GDM1 (cell line): Measurements from ENCODE around the gene WSCD1.

Experiments
- DNase-seq: peaks from one replicate; lab custom pipeline; 2025; lab: John Stamatoyannopoulos, UW

Gene WSCD1

GRCh38 chr17:6069539-6070429 is at the start of gene WSCD1:
Gene WSCD1 (plus strand): TSS chr17:6070379. CDS start chr17:6080659, 10,280 bp downstream.
- DNase-seq, result no peak

GRCh38 chr17:6021011-6021400 is 49.2 kb upstream of the WSCD1 start:
- no peak for DNase-seq

GRCh38 chr17:6021627-6022026 is 48.6 kb upstream of the WSCD1 start:
- no peak for DNase-seq

DNA sequence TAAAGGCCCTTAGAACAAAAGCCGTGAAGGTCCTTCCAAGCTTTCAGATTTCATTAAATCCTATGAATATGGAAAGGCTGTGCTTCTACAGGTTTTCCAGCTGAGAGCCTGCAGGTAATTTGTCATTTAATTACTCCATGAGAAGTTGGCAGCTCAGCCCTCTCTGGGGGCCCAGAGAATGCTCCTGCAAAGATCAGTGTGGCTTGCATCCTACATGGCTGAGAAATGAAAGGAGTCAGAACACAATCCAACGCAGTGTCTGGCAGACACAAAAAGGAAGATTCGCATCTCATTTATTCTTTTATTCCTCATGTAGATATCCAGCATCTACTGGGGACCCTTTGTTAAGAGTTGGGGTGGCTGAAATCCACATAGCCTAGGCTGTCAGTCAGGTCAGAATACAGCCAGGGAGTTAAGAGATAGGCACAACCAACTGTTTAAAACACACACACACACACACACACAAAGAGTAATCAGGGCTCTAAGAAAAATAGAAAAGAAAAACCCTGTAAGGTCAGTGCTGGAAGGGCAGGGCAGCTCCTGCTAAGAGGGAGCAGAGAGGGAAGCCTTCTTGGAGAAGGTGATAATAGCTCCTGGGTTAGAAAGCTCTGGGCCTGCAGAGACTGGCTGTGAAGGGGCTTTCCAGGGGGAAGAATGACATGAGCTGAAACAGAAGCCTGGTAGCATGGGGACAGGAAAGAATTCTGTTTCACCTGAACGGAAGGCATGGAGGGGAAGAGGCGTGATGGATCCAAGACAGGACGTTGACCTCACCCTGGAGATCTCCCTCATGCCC is 46.9 kb upstream of the WSCD1 start:
- no peak for DNase-seq

DNA sequence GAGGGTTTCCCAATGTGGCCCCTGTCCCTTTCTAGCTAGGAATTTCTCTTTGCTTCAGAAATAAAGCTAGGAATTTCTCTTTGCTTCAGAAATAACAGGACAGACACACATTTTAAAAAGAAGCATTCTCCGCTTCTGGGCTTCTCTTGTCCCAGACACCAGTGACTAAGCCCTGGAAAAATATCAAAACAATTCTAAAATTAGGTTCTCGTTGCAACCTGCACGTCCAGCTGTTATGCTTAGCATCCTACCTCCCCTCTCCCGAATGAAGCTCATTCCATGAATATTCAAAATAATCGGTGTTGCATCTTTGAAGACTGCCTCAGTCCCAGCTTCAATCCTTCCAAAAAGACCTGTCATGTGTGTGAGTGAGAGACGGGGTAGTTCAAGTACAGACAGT is 45.6 kb upstream of the WSCD1 start:
- DNase-seq, result no peak

DNA sequence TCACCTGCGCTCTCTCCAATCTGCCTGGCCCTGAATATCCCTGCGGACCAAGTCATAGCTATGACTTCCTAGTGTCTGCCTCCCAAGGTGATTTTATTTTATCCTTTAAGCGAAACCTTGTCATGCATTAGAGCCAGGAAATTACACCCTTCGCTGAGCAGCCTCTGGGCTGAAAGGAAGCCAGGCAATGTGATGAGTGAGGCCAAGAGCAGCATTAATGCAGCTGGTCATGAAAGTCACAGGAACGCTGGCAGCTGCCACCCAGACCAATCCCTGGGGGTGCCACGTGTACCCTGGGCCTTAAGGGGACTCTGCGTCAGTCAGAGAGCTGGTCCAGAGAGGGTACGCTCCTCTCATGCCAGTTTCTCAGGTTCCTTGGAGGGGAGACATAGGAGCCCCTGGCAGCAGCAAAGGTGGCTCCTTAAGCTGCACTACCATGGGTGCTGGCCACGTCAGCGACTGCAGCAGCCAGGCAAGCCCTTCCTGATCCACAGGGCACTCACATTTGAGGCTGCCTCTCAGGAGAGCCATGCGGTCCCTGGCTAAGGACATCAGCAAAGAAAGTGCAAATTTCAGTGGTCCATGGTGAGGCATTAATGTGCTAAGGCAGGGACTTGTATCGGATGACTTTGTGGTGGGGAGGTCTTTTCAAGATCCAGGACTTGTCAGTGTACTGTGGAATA is 42.7 kb upstream of the WSCD1 start:
- DNase-seq, result no peak

- no peak for DNase-seq
Observed at GRCh38 chr17:6028294-6028693, 41.9 kb upstream of the WSCD1 start.

DNA sequence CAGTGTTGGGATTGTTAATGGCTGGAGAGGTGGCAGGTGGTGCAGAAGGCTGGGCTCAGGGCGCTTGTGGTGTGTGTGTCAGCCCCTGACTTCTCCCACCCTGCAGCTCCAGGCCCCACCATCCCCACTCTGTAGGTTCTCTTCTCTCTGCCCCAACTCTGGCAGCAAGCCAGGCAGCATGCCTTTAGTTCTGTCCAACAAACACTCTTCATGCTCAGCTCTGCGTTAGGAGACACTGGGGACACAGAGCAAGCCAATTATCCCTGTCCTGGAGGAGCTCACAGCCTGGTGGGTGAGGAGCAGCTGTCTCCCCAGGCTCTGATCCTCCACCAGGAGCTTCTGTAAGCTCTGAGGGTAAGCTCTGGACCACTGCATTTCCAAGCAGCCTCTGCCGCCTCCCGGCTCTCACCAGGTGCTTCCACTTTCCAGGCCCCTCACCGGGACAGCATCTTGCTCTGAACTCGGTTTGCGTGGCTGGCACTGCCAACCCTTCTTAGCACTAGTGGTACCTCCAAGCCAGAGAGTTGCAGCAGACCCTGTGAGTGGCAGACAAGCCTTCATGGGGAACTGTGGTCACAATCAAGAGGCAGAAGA is 34.3 kb upstream of the WSCD1 start:
- no peak for DNase-seq

- no peak for DNase-seq
Observed at GRCh38 chr17:6040504-6040903, 29.7 kb upstream of the WSCD1 start.

DNA sequence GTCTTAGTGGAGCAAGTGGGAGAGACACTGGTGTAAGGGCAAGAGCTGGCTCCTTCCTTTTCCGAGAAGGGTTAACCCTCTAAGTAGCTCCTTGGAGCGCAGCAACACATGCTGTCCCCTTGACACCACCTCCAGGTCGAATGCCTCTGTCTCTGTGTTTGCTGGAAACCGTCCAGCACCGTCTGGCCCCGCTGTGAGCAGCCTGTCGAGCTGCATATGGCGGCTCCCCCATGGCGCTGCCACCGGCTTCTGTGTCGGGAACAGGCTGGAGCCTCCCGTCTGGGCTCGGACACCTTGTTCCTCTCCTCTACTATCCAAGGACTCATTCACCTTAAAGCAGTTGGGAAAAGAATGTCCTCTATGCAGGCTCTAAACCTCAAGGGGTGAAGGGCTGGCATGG is 28.9 kb upstream of the WSCD1 start:
- DNase-seq, result no peak

DNA sequence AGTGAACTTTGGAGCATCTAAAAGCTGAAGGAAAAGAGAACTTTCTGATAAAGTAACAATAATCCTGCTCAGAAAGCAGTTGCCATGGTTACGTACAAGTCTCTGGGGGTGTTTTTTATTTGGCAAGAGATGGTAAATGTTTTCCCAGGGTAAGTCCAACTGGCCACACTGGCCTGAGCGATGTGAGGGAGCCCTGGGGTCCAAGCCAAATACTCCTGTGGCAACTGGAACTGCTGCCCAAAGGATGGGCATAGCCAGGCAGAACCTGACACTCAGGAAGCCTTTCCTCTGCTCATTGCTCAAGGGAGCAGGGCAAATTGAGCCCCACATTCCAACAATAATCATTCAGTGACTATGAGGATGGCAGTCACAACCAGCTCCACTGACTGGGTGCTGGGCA is 26.8 kb upstream of the WSCD1 start:
- no peak for DNase-seq

DNA sequence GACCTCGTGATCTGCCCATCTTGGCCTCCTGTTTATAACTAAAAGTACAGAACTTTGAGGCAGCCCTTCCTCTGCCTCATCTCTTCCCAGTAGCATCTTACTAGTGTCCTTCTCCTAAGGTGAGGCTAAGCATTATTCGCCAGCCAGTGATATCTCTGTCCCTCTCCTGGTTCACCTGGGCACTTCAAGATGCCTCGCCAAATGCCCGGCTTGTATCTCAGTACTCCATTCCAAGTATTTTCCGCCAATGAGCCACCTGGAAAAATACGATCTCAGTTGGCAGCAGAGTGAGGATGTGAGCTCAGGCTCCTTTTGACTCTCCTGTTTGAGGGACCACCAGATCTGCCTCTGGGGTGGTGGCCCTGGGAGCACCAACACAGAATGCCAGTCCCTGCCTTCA is 25.9 kb upstream of the WSCD1 start:
- DNase-seq, result no peak

- no peak for DNase-seq
Observed at GRCh38 chr17:6045621-6046357, 24.4 kb upstream of the WSCD1 start.

DNA sequence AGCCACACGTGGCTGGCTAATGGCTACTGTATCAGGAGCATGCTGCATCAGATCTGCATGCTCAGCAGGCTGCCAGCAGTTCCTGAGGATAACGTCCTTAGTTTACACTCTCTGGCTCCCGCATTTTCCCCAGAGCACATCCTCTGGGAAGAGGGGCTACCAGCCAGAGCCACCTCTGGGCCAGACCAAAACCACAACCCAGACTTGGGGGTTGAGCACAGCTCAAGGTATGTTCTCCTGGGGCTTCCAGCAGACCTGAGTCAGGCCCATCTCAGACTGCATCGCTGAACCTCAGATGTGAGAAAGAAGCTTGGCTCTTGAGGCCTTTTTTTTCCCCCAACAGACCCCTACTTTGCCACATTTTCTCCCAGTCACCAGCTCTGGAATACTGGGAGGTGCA is 23.7 kb upstream of the WSCD1 start:
- no peak for DNase-seq

- no peak for DNase-seq
Observed at GRCh38 chr17:6046931-6047330, 23.2 kb upstream of the WSCD1 start.

GRCh38 chr17:6047966-6048365 is 22.2 kb upstream of the WSCD1 start:
- no peak for DNase-seq

DNA sequence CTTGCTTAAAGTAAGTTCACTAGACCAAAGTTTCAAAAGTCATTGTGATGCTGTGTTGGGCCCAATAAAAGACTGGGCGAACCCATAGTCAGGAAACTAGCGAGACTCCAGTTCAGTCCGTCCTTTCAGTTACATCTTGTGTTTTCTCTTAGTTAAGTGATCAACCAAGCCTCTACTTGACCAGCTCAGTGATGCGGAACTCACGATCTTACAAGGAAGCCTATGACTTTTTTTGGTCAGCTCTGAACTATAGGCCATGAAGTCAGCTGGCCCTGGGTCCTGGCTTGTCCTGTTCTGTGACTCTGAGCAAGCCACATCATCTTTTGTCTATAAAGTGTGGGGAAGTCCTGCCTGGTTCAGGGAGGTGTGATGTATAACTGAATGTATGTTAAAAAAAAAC is 21.7 kb upstream of the WSCD1 start:
- no peak for DNase-seq

GRCh38 chr17:6052926-6053325 is 17.3 kb upstream of the WSCD1 start:
- no peak for DNase-seq

DNA sequence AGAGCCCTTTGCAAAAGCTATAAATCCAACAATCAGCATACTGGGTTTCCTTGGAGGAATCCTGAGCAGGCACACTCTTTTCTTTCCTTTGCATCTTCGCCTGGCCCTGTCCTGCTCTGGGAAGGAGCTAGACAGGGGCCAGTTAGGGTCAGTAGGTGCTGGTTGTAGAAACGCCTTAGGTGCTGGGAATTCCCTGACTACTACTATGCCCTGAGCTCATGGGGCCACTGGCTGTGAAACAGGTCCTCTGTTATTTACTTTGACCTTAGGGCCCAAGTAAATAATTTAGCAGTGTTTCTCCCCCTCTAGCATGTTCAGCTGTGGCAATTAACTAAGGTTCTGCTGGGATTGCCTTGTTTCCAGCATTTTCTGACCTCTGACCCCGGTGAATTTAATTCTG is 15.8 kb upstream of the WSCD1 start:
- no peak for DNase-seq

DNA sequence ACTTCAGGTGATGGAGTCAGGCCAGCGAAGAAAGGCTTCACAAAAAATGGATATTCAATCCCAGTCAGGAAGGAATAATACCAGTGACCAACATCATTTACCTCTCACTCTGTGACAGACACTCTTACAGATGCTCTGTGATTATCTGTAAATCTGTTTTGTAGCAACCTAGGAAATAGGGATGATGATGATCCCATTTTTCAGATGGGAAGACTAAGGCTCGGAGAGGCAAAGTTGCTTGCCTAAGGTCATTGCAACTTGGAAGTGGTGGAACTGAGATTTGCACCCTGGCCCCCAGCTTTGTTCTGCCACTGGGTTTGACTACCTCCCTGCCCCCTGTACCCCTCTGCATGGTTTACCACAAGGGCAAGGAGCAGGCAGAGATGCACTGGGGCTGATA is 14.1 kb upstream of the WSCD1 start:
- no peak for DNase-seq

- DNase-seq, result no peak
Observed at GRCh38 chr17:6057562-6057961, 12.6 kb upstream of the WSCD1 start.

- DNase-seq, result no peak
Observed at GRCh38 chr17:6059406-6059805, 10.8 kb upstream of the WSCD1 start.
